HCT116 (cell line): ENCODE data around the gene PTPRA. TPM values are rescaled to one million over a fixed set of nuclear protein-coding genes. Genes with fewer than 3 reads are reported as not detected.
A peak's percentile ranks its signal among the peaks of the same experiment; 100 is the strongest.

ENCODE experiments used
- ATAC-seq: fragments of 200-7000 bp; cut with Tn5 transposase; 2 replicates; pipeline ENCODE4 v1.9.1; 2020; ENCODE audit warnings: mild to moderate bottlenecking, moderate library complexity
- BruUV-seq: library from RNA; stranded (reverse); fragments of 400-500 nt; replicated peaks from 2 replicates; lab custom pipeline; 2021; lab: Mats Ljungman, UMichigan
- CTCF ChIA-PET: fragments of 300-600 bp; sonication (Branson Sonifier 250); formaldehyde crosslinking; loops from one replicate; lab custom pipeline; 2021; ENCODE audit warnings: antibody characterized with exemption; lab: Charles Lee
- POLR2A ChIA-PET: fragments of 300-600, 350-600 bp; sonication (Branson Sonifier 250); formaldehyde crosslinking; loops from one replicate; lab custom pipeline; 2021; ENCODE audit warnings: antibody characterized with exemption; lab: Charles Lee
- RAD21 ChIA-PET, 2 experiments: fragments of 300-600 bp; sonication (Branson Sonifier 250); formaldehyde crosslinking; loops; one replicate each; lab custom pipeline; 2023; ENCODE audit warnings: low total read pairs in 2 of 2; ENCODE audit not compliant: uncharacterized antibody in 2 of 2, unreplicated experiment in 2 of 2, low non-redundant PET in 1 of 2; lab: Charles Lee
- DNase-seq: peaks from one replicate; pipeline ENCODE4 v3.0.0-alpha.2; 2010; ENCODE audit warnings: low read depth, low spot score
- H2AFZ ChIP-seq: fragments of 200-600 bp; shearing (Covaris generic), sonication (generic); 2 replicates; pipeline ENCODE4 v1.6.1; 2017; ENCODE audit warnings: low read depth, mixed run types, mixed read lengths, antibody characterized with exemption, low read length; ENCODE audit not compliant: poor library complexity, severe bottlenecking
- H3K27ac ChIP-seq: 2 replicates; pipeline ENCODE4 v1.5.1; 2012; ENCODE audit warnings: low read depth, low read length
- H3K27me3 ChIP-seq: fragments of 200-600 bp; sonication (generic); 2 replicates; pipeline ENCODE4 v1.6.1; 2016; ENCODE audit warnings: mixed run types, low read length, mixed read lengths; ENCODE audit not compliant: insufficient read depth
- H3K36me3 ChIP-seq, 2 experiments: fragments of 200-500 bp in 1 of 2; fragments of 200-600 bp in 1 of 2; sonication (Bioruptor generic) in 1 of 2; sonication (generic) in 1 of 2; 2 replicates each; pipeline versions ENCODE4 v1.5.1 to v1.6.1; 2014 to 2016; ENCODE audit warnings: low read length in 2 of 2, inconsistent platforms in 1 of 2, mixed read lengths in 1 of 2, mixed run types in 1 of 2; ENCODE audit not compliant: insufficient read depth in 2 of 2, control insufficient read depth in 1 of 2
- H3K4me1 ChIP-seq, 2 experiments: fragments of 200-600 bp in 1 of 2; sonication (generic) in 1 of 2; 2 replicates each; pipeline versions ENCODE4 v1.5.1 to v1.6.1; 2012 to 2017; ENCODE audit warnings: low read length in 2 of 2, inconsistent platforms in 1 of 2, mild to moderate bottlenecking in 1 of 2, mixed read lengths in 1 of 2, mixed run types in 1 of 2, moderate library complexity in 1 of 2; ENCODE audit not compliant: insufficient read depth in 2 of 2, control insufficient read depth in 1 of 2
- H3K4me2 ChIP-seq: fragments of 200-600 bp; sonication (generic); 2 replicates; pipeline ENCODE4 v1.6.1; 2017; ENCODE audit warnings: mixed run types, low read length, mixed read lengths
- H3K4me3 ChIP-seq, 2 experiments: fragments of 200-600 bp in 1 of 2; sonication (generic) in 1 of 2; replicated peaks in 1 of 2; 2 replicates each; pipeline ENCODE4 v1.5.1; 2011 to 2016; ENCODE audit warnings: low read length in 2 of 2, control low read depth in 1 of 2, low read depth in 1 of 2, mild to moderate bottlenecking in 1 of 2, mixed read lengths in 1 of 2, mixed run types in 1 of 2
- H3K79me2 ChIP-seq: fragments of 200-600 bp; sonication (generic); 2 replicates; pipeline ENCODE4 v1.6.1; 2017; ENCODE audit warnings: mild to moderate bottlenecking, mixed run types, low read length, moderate library complexity, mixed read lengths; ENCODE audit not compliant: insufficient read depth
- H3K9ac ChIP-seq: fragments of 200-600 bp; sonication (generic); 2 replicates; pipeline ENCODE4 v1.6.1; 2016; ENCODE audit warnings: low read length, mixed read lengths
- H3K9me2 ChIP-seq: fragments of 200-600 bp; sonication (generic), shearing (Covaris generic); 2 replicates; pipeline ENCODE4 v1.6.1; 2017; ENCODE audit warnings: mixed run types, mild to moderate bottlenecking, moderate library complexity; ENCODE audit not compliant: insufficient read depth
- H3K9me3 ChIP-seq, 2 experiments: fragments of 200-500 bp in 1 of 2; fragments of 200-600 bp in 1 of 2; sonication (Bioruptor generic) in 1 of 2; sonication (generic) in 1 of 2; 2 replicates each; pipeline ENCODE4 v1.6.1; 2014 to 2017; ENCODE audit warnings: low read length in 2 of 2, mixed read lengths in 2 of 2, inconsistent platforms in 1 of 2, low read depth in 1 of 2, mild to moderate bottlenecking in 1 of 2, mixed run types in 1 of 2, moderate library complexity in 1 of 2; ENCODE audit not compliant: control insufficient read depth in 1 of 2, insufficient read depth in 1 of 2
- H4K20me1 ChIP-seq: fragments of 200-600 bp; sonication (generic), shearing (Covaris generic); 2 replicates; pipeline ENCODE4 v1.6.1; 2017; ENCODE audit warnings: mixed run types, mild to moderate bottlenecking, moderate library complexity; ENCODE audit not compliant: insufficient read depth
- EGR1 ChIP-seq: IDR thresholded peaks from 2 replicates; pipeline ENCODE4 v1.6.1; 2012; ENCODE audit warnings: low read depth
- ELF1 ChIP-seq: IDR thresholded peaks from 2 replicates; pipeline ENCODE4 v1.6.1; 2012; ENCODE audit warnings: low read depth, borderline replicate concordance
- EZH2 ChIP-seq: fragments of 200-600 bp; sonication (generic); IDR thresholded peaks from 2 replicates; pipeline ENCODE4 v1.6.1; 2017; ENCODE audit warnings: antibody characterized with exemption, mixed run types
- FOSL1 ChIP-seq: IDR thresholded peaks from 2 replicates; pipeline ENCODE4 v1.6.1; 2012; ENCODE audit warnings: low read depth
- POLR2A ChIP-seq: IDR thresholded peaks from 2 replicates; pipeline ENCODE4 v1.7.0; 2011; ENCODE audit warnings: borderline replicate concordance; ENCODE audit not compliant: insufficient read depth, insufficient read length; ENCODE audit errors: extremely low read depth
- POLR2AphosphoS5 ChIP-seq: IDR thresholded peaks from 2 replicates; pipeline ENCODE4 v1.6.1; 2011; ENCODE audit warnings: mild to moderate bottlenecking, low read depth, low read length, moderate library complexity
- RAD21 ChIP-seq: IDR thresholded peaks from 2 replicates; pipeline ENCODE4 v1.6.1; 2012; ENCODE audit warnings: low read depth, mild to moderate bottlenecking
- SIN3A ChIP-seq: IDR thresholded peaks from 2 replicates; pipeline ENCODE4 v1.6.1; 2012; ENCODE audit warnings: low read depth
- SP1 ChIP-seq: IDR thresholded peaks from 2 replicates; pipeline ENCODE4 v1.6.1; 2012; ENCODE audit warnings: low read depth
- SRF ChIP-seq: IDR thresholded peaks from 2 replicates; pipeline ENCODE4 v1.6.1; 2012; ENCODE audit warnings: low read depth
- TCF7L2 ChIP-seq: IDR thresholded peaks from 2 replicates; pipeline ENCODE4 v1.7.0; 2011; ENCODE audit warnings: borderline replicate concordance, inconsistent platforms; ENCODE audit not compliant: insufficient read depth, insufficient read length; ENCODE audit errors: extremely low read depth
- ZFX ChIP-seq: fragments of 450-650 bp; IDR thresholded peaks from 2 replicates; pipeline ENCODE4 v1.6.1; 2017
- intact Hi-C: fragments of 100-400 bp; cut with micrococcal nuclease; formaldehyde crosslinking; loops from 2 replicates; pipeline ENCODE4 v1.10.0; 2022
- total RNA-seq: library from RNA; stranded (reverse); gene quantifications from one replicate; pipeline ENCODE4 v1.2.1, GENCODE V29; 2021; ENCODE audit not compliant: unreplicated experiment
- TF ChIP-seq, protein P1 (sequence below): IDR thresholded peaks from 2 replicates; pipeline ENCODE4 v1.6.1; 2012
- TF ChIP-seq, protein P2 (sequence below), 3 experiments: fragments of 200-600 bp in 1 of 3; sonication (generic) in 1 of 3; IDR thresholded peaks in 2 of 3; conservative IDR thresholded peaks in 1 of 3; 2 replicates each; pipeline ENCODE4 v1.5.1; 2012 to 2017; ENCODE audit warnings: low read depth in 2 of 3, low read length in 2 of 3, antibody characterized with exemption in 1 of 3, borderline replicate concordance in 1 of 3, control low read depth in 1 of 3, mild to moderate bottlenecking in 1 of 3, mixed read lengths in 1 of 3, mixed run types in 1 of 3, moderate library complexity in 1 of 3; ENCODE audit not compliant: insufficient read depth in 1 of 3
- TF ChIP-seq, protein P3 (sequence below): IDR thresholded peaks from 2 replicates; pipeline ENCODE4 v1.6.1; 2011; ENCODE audit warnings: mild to moderate bottlenecking, low read length, moderate library complexity; ENCODE audit not compliant: insufficient replicate concordance; ENCODE audit errors: extremely low read depth

The PTPRA gene
- total RNA-seq, 1 experiment from 2014 or later = 44.6 TPM

DNA sequence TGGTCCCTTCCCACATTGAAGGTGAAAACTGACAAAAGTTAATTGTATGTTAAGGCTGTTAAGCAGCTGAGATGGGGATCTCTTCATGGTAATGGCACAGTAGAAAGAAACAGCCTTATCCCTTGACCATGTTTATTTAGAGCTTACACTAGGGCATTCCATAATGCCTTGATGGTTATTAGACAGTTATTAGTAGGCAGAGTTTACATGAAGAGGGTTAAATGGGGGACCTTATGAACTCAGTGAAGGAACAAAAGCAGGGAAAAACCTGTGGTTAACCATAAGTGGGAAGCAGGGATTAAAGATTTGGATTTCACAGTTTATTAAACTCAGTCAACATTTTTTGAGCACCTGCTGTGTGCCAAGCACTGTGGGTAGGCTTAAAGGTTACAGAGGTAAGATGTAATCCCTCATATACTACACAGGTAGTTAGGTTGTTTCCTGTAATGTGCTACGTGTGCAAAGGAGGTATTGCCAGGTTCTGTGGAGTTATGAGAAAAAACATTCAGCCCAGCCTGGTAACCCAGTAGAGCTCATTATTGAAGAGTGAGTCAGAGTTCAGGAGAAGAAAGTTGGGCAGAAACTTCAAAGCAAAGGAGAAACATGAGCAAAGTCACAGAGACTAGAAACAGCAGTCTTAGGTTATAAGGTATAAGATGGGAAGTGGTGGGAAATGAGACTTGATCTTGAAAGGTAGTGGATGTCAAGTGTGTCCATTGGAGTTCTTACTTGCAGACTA, 137.9 kb downstream of the PTPRA start:
- Histone ChIP-seq H2AFZ (no peak overlapping the region), H4K20me1 (no peaks in the 10 kb centered on the region), H3K27me3 (no peaks in the 10 kb centered on the region), H3K9ac (no peak overlapping the region), H3K36me3 (peaks cover 4 to 14% of the 10 kb centered on the region in 2 experiments; a peak in 2 of 4 replicates), H3K9me2 (no peaks in the 10 kb centered on the region), H3K4me2 (peak overlapping the region; percentile 6; the same call in 1 of the 2 replicates), H3K79me2 (no peaks in the 10 kb centered on the region), H3K27ac (no peak overlapping the region), H3K9me3 (no peaks in the 10 kb centered on the region), H3K4me1 (peaks cover 6 to 10% of the 10 kb centered on the region in 2 experiments), H3K4me3 (no peak overlapping the region)
- DNase-seq (no peak), ATAC-seq (peak; percentile 62)
- ChIA-PET CTCF (no interaction called here), POLR2A (no interaction called here), RAD21 (interaction anchor here in 1 of 2 experiments (0.9 kb wide), 1 partner anchor 10 kb away, joined by 3 read pairs; no protein-coding TSS in a partner anchor)
- intact Hi-C loops = no loop called here
- no TSS peak for BruUV-seq
- TF ChIP-seq ELF1 (no peak), POLR2A (no peak), FOSL1 (no peak), ZFX (no peak), SIN3A (no peak), RAD21 (no peak), TCF7L2 (no peak), EGR1 (no peak), POLR2AphosphoS5 (no peak), SP1 (no peak), SRF (no peak), EZH2 (no peak)
- TF ChIP-seq, protein P1, sequence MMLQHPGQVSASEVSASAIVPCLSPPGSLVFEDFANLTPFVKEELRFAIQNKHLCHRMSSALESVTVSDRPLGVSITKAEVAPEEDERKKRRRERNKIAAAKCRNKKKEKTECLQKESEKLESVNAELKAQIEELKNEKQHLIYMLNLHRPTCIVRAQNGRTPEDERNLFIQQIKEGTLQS = no peak
- TF ChIP-seq, protein P2, sequence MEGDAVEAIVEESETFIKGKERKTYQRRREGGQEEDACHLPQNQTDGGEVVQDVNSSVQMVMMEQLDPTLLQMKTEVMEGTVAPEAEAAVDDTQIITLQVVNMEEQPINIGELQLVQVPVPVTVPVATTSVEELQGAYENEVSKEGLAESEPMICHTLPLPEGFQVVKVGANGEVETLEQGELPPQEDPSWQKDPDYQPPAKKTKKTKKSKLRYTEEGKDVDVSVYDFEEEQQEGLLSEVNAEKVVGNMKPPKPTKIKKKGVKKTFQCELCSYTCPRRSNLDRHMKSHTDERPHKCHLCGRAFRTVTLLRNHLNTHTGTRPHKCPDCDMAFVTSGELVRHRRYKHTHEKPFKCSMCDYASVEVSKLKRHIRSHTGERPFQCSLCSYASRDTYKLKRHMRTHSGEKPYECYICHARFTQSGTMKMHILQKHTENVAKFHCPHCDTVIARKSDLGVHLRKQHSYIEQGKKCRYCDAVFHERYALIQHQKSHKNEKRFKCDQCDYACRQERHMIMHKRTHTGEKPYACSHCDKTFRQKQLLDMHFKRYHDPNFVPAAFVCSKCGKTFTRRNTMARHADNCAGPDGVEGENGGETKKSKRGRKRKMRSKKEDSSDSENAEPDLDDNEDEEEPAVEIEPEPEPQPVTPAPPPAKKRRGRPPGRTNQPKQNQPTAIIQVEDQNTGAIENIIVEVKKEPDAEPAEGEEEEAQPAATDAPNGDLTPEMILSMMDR (IDR thresholded peaks at IDR 0.05 in 2 of 3, conservative IDR thresholded peaks at IDR 0.05 in 1 of 3; ENCODE audit: borderline replicate concordance in 1 of 3, insufficient read depth in 1 of 3, low read depth in 2 of 3, low read length in 2 of 3) = no peak
- TF ChIP-seq, protein P3, sequence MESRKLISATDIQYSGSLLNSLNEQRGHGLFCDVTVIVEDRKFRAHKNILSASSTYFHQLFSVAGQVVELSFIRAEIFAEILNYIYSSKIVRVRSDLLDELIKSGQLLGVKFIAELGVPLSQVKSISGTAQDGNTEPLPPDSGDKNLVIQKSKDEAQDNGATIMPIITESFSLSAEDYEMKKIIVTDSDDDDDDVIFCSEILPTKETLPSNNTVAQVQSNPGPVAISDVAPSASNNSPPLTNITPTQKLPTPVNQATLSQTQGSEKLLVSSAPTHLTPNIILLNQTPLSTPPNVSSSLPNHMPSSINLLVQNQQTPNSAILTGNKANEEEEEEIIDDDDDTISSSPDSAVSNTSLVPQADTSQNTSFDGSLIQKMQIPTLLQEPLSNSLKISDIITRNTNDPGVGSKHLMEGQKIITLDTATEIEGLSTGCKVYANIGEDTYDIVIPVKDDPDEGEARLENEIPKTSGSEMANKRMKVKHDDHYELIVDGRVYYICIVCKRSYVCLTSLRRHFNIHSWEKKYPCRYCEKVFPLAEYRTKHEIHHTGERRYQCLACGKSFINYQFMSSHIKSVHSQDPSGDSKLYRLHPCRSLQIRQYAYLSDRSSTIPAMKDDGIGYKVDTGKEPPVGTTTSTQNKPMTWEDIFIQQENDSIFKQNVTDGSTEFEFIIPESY = no peak
